B cell (primary cell): Measurements from ENCODE around the gene REG3A.

Experiments
- EZH2 ChIP-seq: IDR thresholded peaks from 2 replicates; pipeline ENCODE4 v1.6.1; 2012; ENCODE audit warnings: borderline replicate concordance, low read depth, mild to moderate bottlenecking, moderate library complexity, low read length; ENCODE audit not compliant: insufficient read depth, poor library complexity, severe bottlenecking
- TF ChIP-seq, protein P1 (sequence below): fragments of 200-600 bp; IDR thresholded peaks from one replicate; pipeline ENCODE4 v1.8.0; 2022; ENCODE audit warnings: antibody characterized with exemption, mild to moderate bottlenecking

DNA sequence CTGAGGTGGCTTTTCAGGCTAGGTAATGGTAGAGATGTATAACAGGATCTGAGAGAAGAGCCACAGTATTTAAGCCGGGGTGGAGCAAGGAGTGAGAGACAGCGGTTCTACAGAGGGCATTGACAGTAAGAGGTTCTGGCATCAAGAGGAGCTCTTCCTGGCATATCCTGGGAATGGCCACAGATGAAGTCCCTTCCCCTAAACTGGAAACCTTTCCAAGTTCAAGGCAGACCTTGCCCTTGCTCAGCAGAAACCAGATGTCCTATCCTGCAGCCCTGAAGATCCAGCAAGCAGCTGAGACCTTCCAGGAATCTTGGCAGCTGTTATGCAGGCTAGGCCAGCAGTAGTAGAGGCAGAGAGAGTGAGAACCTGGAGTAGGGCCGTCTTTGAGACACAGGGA, 21.2 kb downstream of the REG3A start:
- TF ChIP-seq, protein P1, sequence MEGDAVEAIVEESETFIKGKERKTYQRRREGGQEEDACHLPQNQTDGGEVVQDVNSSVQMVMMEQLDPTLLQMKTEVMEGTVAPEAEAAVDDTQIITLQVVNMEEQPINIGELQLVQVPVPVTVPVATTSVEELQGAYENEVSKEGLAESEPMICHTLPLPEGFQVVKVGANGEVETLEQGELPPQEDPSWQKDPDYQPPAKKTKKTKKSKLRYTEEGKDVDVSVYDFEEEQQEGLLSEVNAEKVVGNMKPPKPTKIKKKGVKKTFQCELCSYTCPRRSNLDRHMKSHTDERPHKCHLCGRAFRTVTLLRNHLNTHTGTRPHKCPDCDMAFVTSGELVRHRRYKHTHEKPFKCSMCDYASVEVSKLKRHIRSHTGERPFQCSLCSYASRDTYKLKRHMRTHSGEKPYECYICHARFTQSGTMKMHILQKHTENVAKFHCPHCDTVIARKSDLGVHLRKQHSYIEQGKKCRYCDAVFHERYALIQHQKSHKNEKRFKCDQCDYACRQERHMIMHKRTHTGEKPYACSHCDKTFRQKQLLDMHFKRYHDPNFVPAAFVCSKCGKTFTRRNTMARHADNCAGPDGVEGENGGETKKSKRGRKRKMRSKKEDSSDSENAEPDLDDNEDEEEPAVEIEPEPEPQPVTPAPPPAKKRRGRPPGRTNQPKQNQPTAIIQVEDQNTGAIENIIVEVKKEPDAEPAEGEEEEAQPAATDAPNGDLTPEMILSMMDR, result no peak
- no peak for TF ChIP-seq EZH2
